ENCODE measurements around the gene EFCAB6.

EFCAB6 gene, protein sequence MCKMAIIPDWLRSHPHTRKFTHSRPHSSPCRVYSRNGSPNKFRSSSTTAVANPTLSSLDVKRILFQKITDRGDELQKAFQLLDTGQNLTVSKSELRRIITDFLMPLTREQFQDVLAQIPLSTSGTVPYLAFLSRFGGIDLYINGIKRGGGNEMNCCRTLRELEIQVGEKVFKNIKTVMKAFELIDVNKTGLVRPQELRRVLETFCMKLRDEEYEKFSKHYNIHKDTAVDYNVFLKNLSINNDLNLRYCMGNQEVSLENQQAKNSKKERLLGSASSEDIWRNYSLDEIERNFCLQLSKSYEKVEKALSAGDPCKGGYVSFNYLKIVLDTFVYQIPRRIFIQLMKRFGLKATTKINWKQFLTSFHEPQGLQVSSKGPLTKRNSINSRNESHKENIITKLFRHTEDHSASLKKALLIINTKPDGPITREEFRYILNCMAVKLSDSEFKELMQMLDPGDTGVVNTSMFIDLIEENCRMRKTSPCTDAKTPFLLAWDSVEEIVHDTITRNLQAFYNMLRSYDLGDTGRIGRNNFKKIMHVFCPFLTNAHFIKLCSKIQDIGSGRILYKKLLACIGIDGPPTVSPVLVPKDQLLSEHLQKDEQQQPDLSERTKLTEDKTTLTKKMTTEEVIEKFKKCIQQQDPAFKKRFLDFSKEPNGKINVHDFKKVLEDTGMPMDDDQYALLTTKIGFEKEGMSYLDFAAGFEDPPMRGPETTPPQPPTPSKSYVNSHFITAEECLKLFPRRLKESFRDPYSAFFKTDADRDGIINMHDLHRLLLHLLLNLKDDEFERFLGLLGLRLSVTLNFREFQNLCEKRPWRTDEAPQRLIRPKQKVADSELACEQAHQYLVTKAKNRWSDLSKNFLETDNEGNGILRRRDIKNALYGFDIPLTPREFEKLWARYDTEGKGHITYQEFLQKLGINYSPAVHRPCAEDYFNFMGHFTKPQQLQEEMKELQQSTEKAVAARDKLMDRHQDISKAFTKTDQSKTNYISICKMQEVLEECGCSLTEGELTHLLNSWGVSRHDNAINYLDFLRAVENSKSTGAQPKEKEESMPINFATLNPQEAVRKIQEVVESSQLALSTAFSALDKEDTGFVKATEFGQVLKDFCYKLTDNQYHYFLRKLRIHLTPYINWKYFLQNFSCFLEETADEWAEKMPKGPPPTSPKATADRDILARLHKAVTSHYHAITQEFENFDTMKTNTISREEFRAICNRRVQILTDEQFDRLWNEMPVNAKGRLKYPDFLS (N-terminal part only)

DNA sequence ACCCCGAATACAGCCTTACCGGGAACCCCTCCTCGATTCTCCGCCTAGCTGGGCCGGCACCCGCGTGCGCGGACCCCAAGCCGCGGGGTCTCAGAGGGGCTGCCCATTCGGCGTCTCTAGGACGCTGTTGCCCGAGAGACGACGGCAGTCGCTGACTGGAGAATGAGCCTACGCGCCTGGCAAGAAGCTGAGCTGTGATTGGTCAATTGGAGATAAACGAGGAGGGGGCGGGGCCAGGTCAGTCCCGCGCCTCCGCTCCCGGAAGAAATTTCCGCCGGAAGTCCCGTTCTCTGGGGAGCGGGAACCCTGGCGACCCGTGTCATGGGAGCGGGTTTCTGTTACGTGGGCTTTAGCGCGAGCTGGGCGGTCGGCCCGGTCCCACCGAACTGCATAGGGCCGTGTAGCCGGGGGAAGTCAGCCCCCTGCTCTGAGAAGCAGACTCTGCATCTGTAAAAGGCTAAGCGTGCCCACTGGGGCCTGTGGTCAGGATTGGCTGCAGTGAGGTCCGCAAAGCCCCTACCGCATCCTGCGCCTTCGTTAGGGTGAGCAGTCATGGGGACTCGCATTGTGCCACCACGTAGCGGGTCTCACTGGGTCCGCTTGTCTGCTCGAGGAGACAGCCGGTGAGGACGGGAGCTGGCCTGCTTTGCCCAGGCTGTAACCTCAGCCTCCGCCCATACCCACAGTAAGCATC, at the start of gene EFCAB6:
EFCAB6 (minus strand) TSS at position 157 of the 694 bp plus-strand sequence. CDS start 29,987 bp downstream, outside the sequence.
- peak; percentile 68 for DNase-seq

DNA sequence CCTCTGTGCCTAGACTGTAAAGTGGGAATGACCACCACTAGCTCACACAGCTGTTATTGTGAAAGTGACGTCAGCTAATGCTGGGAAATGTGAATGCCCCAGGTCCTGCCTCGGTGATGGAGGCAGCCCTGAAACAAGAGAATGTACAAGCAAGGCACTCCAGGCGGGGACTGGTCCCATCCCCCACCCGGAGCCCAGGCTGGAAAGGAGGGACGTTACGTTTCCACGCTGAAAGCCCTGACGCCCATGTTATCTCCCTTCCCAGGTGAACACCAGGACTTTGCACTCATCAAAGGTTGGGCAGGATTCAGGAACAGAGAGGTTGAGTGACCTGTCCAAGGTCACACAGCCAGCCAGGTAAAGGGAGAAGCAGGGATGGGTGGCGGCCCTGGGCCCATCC, 49.4 kb upstream of the EFCAB6 start:
- DNase-seq: no peak

DNA sequence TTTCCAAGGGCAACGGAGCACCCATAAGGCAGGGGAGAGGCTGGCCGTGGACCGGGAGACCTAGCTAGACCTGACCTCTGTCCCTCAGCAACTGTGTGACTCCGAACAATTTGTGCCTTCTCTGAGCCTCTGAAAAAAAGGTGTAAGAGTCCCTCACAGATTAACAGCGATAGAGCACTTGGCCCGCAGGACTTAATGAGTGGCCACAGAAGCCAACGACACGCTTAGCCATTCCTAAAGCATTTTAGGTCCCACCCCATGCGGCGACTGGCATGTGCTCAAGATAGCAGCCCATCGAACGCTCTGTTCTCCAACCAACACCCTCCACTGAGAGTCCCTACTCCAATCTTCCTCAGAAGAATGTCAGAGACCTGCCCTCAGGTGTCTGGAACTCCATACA, 48.7 kb upstream of the EFCAB6 start:
- DNase-seq: no peak

DNA sequence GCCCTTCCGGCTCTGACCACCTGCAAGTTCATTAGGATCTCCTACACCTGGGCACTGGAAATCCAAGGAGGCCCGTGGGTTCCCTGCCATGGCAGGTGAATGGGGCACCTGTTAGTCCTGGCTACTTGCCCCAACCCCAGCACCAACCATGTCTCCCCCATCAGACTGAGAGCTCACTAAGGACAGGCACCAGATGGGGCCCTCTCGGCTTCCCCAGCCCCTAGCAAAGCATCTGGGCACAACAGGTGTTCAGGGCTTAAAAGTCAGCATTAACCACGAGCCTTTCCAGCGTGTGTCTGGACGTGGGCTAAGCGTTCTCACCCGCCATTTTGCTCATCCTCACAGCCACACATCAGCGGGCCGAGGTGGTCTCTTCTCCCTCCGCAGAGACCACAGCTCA, 48.0 kb upstream of the EFCAB6 start:
- no peak for DNase-seq

DNA sequence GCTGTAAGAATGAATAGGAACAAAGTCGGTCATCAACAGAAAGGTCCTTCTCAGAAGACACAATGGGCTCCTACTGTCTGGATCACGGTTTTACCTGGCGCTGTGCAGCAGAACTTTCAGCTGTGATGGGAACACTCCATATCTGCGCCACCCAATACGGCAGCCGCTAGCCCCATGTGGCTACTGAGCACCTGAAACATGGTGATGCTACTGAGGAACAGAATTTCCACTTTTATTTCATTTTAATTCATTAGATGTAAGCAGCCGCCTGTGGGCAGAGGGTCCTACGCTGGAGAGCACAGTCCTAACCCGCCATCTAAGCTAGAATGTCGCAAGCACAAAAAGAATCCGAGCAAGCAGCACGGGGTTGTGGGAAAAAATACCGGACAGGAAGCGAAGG, 47.5 kb upstream of the EFCAB6 start:
- DNase-seq: no peak

DNA sequence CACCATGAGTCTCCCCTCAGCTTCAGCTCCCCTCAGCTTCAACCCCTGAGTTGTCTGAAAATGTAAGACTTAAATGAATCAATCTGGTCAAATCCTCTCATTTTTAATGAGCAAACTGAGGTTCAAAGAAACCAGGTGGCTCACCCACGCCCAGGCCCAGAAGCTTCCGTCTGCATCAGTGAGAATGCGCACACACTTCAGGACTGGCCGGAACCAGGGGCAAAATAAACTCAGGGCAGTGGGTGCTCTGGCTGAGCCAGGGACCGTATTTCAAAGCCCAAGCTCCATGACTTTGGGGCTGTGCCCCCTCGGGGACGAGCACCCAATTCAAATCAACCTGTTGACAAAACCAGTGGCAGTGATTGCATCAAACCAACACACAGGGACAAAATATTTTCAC, 47.1 kb upstream of the EFCAB6 start:
- no peak for DNase-seq

DNA sequence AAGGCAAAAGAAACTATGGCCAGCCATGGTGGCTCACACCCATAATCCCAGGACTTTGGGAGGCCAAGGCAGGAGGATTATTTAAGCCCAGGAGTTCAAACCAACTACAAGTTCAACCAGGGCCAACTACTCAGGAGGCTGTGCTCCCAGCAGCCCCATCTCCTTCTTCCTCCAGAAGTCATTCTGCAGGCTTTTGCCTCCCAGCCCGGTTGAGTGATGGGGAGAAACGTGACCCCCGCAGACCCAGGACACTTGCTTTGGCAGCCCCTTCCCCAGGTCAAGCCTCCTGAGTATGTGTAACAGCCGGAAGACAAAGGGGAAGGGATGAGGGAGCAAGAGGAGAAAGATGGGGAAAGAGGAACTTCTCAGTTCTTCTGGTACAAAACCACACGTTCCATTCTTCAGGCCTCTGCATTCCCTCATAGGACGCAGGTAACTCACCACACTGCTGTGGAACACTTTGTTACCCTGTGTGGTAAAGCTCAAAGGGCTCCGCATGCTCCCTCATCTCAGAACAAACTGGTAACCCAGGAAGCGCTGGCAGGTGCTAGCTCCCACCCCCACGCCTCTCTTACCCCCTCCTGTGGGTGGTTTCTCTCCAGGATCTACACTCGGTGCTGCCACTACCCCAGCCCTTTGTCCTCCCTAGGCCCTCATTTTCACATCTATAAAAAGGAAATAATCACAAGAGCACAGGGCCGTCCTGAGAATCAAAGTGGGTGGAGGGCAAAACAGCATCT, 46.2 kb upstream of the EFCAB6 start:
- no peak for DNase-seq

DNA sequence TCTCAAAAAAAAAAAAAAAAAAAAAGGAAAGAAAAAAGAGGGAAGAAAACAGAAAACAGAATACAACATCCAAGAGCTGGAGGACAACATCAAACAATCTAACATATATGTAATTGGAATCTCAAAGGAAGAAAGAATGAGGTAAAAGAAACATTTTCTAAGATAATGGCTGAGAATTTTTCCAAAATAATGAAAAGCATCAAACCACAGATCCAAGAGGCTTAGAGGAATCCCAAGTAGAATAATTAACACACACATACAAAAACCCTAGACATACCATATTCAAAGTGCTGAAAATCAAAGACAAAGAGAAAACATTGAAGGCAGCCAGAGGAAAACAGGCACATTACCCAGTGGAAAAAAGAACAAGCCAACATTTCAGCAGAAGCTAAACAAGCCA, 45.3 kb upstream of the EFCAB6 start:
- DNase-seq: no peak

DNA sequence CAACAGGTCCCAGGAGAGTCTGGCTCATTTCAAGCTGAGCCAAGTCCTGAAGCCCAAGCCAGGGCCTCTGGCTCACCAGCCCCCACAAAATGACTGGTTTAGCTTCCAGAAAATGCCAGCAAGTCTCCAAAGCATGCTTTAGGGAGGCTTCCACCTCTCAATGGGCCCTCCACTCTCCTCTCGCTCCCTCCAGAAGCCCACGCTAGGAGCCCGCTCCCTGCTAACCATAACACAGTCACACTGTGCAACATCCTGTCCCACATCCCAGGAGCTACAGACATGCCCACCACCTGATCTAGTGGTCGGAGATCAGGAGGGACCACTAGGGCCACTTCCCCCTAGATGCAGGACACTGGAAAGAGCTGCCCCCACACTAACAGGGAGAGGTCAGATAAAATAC, 43.3 kb upstream of the EFCAB6 start:
- DNase-seq: no peak

DNA sequence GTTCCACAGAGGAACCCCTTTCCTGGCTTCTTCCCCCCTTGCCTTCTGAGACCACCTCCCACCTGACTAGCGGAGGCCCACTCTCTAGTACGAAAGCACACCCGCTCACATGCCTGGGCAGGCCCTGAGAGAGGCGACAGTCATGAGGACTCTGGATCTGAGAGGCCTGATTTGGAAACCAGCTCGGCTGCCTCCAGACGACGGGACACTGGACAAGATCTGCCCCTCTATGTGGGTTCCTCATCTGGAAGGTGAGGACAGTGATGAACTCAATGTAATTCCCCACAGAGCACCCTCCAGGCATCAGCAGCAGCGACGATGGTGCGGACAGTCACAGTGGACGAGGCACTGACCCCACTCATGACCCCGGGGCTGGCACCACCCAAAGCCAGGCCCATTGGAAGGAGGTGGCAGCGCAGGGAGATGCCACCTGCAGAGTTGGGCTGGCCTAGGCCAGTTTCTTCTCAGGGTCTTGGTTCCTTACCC, 42.7 kb upstream of the EFCAB6 start:
- DNase-seq: no peak

DNA sequence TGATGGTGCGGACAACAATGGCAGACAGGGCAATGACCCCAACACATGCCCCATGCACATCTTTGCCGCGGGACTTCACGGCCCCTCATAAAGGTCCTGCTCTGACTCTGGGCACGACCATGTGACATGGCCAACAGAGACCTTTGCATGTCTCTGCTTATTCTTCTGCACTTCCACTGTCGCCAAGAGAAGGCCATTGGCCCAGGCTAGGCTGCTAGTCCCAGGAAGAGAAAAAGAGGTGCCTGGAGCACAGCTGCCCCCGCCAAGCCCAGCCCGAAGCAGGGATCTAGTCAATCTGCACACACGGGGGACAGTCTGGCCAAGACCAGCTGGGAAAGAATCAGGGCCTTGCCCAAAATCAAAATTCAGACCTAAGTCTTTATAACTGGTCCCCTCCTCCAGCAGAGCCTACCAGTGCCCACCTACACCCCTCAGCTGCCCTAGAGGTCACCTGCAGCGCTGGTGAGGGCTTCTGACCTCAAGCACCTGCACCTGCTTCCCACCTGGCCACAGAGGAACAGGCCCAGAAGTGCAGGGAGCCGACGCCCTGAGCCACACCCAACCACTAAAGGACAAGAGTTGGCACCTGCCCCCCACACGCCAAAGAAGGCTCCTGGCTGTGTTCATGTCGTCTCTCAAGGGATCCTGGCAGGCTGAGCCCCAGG, 42.1 kb upstream of the EFCAB6 start:
- no peak for DNase-seq

DNA sequence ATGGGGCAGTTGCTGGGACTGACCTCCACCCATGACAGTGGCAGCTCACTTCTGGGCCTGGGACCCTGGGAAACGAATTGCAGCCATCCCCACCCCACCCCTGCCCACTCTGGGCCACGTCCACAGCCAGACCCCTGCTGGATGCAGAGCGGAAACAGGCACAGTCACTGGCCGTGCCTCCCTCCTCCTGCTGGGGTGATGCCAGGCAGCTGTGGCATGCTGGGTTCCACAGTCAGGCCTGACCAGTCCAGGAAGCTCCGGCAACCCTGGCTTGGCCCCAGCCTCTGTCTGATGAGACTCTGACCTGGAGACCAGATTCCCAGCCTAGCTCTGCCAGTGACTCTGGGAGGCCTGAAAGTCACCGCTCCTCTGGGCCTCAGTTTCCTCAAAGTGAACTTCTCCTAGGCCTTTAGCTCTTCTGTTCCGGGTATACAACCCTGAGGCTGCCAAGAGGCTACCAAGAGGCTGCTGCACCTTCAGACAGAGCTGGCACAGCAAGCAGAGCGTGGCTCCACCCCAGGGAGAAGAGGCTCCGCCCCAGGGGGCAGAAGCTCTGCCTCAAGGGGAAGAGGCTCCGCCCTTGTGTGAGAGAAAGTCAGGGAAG, 41.3 kb upstream of the EFCAB6 start:
- no peak for DNase-seq

DNA sequence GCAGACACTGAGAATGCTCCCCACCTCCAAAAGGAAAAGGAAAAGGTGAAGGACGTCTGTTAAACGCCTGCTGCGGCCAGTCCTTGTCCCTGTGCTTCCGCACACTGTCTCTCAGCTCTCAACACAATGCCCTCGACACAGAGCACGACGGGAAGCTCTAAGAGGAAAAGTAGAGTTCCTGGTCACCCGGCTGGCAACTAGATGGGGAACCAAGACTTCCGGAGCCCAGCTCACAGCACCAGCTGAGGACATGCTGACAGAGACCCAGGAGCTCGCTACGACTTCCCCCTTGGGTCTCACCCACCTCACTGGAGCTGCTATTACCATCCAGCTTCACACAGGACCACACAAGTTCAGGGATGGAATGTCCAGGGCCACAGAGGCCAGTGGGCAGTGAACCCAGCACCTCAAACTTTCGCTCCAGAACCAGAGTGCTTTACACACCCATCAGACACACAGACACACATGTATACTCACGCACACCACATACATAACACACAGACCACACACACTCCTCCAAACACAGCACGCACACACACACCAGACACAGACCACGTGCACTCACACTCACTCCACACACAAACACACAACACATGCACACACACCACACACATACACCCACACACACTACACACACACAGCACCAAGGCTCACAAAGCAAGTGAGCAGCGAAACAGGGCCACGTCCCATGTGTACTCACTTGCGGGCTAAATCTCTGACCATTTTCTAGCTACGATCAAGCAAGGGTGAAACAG, 40.6 kb upstream of the EFCAB6 start:
- no peak for DNase-seq

DNA sequence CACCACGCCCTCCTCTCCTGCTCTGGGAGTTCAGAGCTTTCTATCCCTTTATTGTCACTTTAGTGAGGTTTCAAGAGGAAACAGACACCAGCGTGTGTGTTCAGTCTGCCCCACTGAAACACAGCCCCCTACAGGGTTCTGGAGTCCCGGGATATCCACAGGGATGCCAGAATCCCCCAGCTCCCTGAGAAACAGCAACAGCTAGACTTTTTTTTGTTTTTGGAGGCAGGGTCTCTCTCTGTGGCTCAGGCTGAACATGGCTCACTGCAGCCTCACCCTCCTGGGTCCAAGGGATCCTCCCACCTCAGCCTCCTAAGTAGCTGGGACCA, 39.8 kb upstream of the EFCAB6 start:
- DNase-seq: no peak

DNA sequence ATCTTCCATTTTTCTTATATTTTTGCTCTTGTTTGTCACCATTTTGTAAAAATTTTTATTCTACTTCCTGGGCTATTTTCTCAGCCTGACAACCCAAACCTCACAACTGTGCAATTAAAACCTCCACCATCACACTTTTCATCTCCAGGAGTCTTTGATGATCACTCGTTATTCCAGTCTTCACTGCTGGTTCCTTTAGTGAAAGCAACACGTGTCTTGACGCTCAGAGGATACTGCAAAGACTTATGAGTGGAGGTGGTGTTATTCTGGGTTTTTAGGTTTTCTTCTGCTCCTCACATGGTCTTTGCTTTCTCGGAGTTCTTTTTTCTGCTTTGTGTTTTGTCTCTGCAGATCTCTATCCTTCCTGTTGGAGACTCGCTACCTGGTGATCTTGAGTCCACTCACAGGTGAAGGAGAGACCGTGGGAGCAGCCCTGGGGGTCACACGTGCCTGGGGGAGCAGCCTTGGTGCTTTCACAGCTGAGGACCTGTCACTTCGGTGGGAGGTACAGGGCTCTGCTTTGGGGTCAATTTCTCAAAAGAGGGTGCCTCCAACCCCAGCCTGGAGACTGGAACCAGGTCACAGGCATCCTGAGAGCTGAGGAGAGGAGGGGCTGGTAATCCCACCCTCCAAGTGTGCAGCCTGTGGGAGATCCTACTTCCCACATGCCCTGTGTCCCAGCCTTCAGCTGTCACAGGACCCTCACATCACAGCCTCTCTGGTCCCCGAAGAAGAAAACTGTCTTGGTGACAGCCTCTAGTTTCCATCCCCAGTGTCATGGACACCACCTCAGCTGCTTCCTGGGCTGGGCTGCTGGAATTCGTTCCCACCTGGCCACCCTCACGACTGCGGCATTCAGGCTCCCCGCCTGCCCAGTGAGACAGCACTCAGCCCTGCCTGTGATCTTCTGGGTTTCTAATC, 39.2 kb upstream of the EFCAB6 start:
- DNase-seq: no peak

DNA sequence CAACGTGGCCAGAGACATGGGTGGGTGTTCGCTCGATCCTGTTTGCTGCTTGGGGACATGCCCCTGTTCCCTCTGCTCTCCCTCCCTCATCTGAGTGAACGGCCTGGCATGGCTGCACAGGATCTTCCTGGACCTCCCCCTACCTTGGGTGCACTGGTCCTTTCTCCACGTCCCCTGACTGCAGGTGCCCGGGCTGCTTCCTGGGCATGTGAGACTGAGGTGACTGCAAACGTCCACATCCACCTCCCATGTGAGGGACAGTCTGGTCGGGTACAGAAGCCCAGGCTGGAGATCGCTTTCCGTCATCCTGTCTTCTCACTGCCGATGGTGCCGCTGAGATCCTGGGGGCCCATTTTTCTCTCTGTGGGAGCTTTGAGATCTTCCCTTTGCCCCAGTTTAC, 38.4 kb upstream of the EFCAB6 start:
- no peak for DNase-seq

DNA sequence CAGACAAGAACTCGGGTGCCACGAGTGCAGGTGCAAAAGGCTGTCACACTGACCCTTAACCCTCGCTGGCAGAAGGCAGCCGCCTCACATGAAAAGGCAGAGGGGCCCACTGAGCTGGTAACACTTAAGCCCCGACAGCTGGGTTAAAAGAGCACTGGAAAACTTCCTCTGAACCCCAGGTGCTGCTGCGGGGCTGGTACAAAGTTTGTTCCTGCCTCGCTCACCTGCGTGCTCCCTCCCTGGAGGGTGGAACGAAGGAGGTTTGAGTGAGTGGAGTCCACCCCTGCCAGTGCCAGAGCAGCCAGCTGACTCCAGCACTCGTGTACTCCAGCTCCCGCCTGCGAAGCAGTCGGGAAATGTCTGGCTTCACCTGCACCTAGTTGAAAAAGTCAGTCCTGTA, 37.6 kb upstream of the EFCAB6 start:
- DNase-seq: peak; percentile 19

DNA sequence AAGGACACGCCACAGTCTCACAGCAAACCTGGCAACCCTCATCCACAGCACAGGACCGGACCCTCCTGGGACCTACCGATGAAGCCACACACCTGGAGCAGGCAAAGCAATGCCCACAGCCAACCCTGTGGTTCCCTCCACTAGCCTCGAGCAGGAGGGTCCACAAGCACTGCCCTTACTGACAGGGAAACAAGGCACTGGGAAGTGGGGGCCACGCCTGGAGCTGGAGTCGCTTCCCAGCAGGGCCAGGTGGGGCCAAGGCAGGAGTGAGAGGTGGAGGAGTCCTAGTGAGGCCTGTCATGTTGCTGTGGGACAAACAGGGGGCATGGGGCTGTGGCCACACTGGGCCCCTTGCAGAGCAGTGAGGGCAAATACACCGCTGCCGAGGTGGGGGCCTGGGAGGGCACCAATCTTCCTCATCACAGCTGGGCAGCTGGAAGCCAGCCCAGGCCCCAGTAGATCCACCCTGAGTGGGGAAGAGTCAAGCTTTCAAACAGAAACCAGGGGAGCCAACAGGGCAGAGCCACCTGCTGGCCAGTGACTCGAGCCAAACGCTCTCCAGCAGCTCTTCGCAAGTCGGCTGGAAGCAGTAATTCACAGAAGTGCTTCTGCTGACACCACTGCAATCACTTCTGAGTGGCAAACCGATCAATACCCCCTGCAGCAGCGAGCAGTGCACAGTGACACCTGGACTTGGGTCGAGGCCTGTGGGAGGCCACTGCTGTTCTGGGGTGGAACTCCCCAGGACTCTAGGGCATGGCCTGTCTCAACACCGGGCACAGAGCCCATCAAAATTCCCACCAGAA, 36.5 kb upstream of the EFCAB6 start:
- DNase-seq: peak; percentile 46

Data from DMS79 (cell line).